ENCODE results near the gene MDM2. TPM values are rescaled to one million over a fixed set of nuclear protein-coding genes. Genes with fewer than 3 reads are reported as not detected.

Gene MDM2
- total and polyA plus RNA-seq, 2 of the 13 experiments (the other 11 are each of a cell fraction or from before 2014, with no cell fraction given) = 29.3 to 314 TPM

- TF ChIP-seq ZSCAN29 (CRISPR knock-in tag; conservative IDR thresholded peaks at IDR 0.05) = peak; percentile 88
- TF ChIP-seq RARG (CRISPR knock-in tag; IDR thresholded peaks at IDR 0.05; ENCODE audit: low read depth) = no peak
- 0 out of 2 replicates have a peak, but pooled peaks have one; percentile 52 for TF ChIP-seq CAMTA2 (CRISPR knock-in tag; IDR thresholded peaks at IDR 0.05; ENCODE audit: borderline replicate concordance)
- peak; percentile 91; the same call in 1 of the 2 replicates for TF ChIP-seq CCDC6 (CRISPR knock-in tag; IDR thresholded peaks at IDR 0.05)
- TF ChIP-seq TFAP4 (IDR thresholded peaks at IDR 0.05; ENCODE audit: borderline replicate concordance, low read depth) = peak; percentile 94
- peak; percentile 60; the same call in 1 of the 2 replicates for TF ChIP-seq DMAP1 (CRISPR knock-in tag; IDR thresholded peaks at IDR 0.05)
- TF ChIP-seq SMAD1 (CRISPR knock-in tag; IDR thresholded peaks at IDR 0.05; ENCODE audit: borderline replicate concordance, low read depth) = peak; percentile 53; the same call in 1 of the 2 replicates
- no peak for TF ChIP-seq SIX1 (CRISPR knock-in tag; IDR thresholded peaks at IDR 0.05; ENCODE audit: borderline replicate concordance)
- no peak for TF ChIP-seq ZEB1 (IDR thresholded peaks at IDR 0.05; ENCODE audit: insufficient replicate concordance, low read depth)
- TF ChIP-seq ZNF547 (CRISPR knock-in tag; IDR thresholded peaks at IDR 0.05) = no peak
- TF ChIP-seq, protein P1, sequence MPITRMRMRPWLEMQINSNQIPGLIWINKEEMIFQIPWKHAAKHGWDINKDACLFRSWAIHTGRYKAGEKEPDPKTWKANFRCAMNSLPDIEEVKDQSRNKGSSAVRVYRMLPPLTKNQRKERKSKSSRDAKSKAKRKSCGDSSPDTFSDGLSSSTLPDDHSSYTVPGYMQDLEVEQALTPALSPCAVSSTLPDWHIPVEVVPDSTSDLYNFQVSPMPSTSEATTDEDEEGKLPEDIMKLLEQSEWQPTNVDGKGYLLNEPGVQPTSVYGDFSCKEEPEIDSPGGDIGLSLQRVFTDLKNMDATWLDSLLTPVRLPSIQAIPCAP (CRISPR knock-in tag; IDR thresholded peaks at IDR 0.05; ENCODE audit: low read depth) = peak; percentile 71; the same call in 1 of the 2 replicates
- TF ChIP-seq ZBTB1 (CRISPR knock-in tag; IDR thresholded peaks at IDR 0.05; ENCODE audit: borderline replicate concordance) = no peak
- TF ChIP-seq ZNF747 (CRISPR knock-in tag; IDR thresholded peaks at IDR 0.05; ENCODE audit: borderline replicate concordance) = no peak
- TF ChIP-seq PHB2 (IDR thresholded peaks at IDR 0.05; ENCODE audit: partially characterized antibody) = no peak
- TF ChIP-seq LCORL (IDR thresholded peaks at IDR 0.05) = no peak
- peak; percentile 64 for TF ChIP-seq LCORL (CRISPR knock-in tag; IDR thresholded peaks at IDR 0.05)
- no peak for TF ChIP-seq SYNCRIP (IDR thresholded peaks at IDR 0.05; ENCODE audit: insufficient read depth, low read depth, low read length)
- TF ChIP-seq ZNF691 (CRISPR knock-in tag; IDR thresholded peaks at IDR 0.05; ENCODE audit: borderline replicate concordance, low read depth) = 0 out of 2 replicates have a peak, but pooled peaks have one; percentile 77
- TF ChIP-seq, protein P2, sequence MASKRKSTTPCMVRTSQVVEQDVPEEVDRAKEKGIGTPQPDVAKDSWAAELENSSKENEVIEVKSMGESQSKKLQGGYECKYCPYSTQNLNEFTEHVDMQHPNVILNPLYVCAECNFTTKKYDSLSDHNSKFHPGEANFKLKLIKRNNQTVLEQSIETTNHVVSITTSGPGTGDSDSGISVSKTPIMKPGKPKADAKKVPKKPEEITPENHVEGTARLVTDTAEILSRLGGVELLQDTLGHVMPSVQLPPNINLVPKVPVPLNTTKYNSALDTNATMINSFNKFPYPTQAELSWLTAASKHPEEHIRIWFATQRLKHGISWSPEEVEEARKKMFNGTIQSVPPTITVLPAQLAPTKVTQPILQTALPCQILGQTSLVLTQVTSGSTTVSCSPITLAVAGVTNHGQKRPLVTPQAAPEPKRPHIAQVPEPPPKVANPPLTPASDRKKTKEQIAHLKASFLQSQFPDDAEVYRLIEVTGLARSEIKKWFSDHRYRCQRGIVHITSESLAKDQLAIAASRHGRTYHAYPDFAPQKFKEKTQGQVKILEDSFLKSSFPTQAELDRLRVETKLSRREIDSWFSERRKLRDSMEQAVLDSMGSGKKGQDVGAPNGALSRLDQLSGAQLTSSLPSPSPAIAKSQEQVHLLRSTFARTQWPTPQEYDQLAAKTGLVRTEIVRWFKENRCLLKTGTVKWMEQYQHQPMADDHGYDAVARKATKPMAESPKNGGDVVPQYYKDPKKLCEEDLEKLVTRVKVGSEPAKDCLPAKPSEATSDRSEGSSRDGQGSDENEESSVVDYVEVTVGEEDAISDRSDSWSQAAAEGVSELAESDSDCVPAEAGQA (IDR thresholded peaks at IDR 0.05; ENCODE audit: low read depth) = no peak
- TF ChIP-seq, protein P2 (CRISPR knock-in tag; IDR thresholded peaks at IDR 0.05; ENCODE audit: borderline replicate concordance) = no peak
- TF ChIP-seq GPN1 (CRISPR knock-in tag; IDR thresholded peaks at IDR 0.05; ENCODE audit: borderline replicate concordance) = no peak
Observed at GRCh38 chr12:68804657-68805591, 3.1 kb upstream of the MDM2 start (continued).

Measured in HepG2 (cell line).